ENCODE data around the gene PTPRJ. TPM values are rescaled to one million over a fixed set of nuclear protein-coding genes. Genes with fewer than 3 reads are reported as not detected.
"Not testable (repeated sequence)": the region's sequence is repeated elsewhere in the genome, so short reads cannot be mapped to it uniquely, and the experiment has no call there.

PTPRJ gene
- total RNA-seq, 1 experiment from 2014 or later: 9.2 TPM

GRCh38 chr11:48162885-48163268 is 182.5 kb downstream of the PTPRJ start:
- no peak for DNase-seq
- peaks cover 52% of the 10 kb centered on the region for H3K36me3 ChIP-seq

GRCh38 chr11:48163360-48164100 is 183.2 kb downstream of the PTPRJ start:
- no peak overlapping the region for H3K4me3 ChIP-seq
- H3K36me3 ChIP-seq: peaks cover 48% of the 10 kb centered on the region
- no peaks in the 10 kb centered on the region for H3K9me3 ChIP-seq
- no peak for DNase-seq
- H3K27me3 ChIP-seq: no peaks in the 10 kb centered on the region

More at GRCh38 chr11:48162885-48163268, 182.5 kb downstream of the PTPRJ start:
- Histone ChIP-seq H3K4me3 (no peak overlapping the region), H3K27me3 (no peaks in the 10 kb centered on the region), H3K9me3 (no peaks in the 10 kb centered on the region)

GRCh38 chr11:48164836-48165235 is 184.5 kb downstream of the PTPRJ start:
- Histone ChIP-seq H3K9me3 (no peaks in the 10 kb centered on the region), H3K36me3 (peaks cover 53% of the 10 kb centered on the region)
- DNase-seq: no peak

GRCh38 chr11:48165426-48165825 is 185.1 kb downstream of the PTPRJ start:
- Histone ChIP-seq H3K36me3 (peaks cover 49% of the 10 kb centered on the region), H3K27me3 (no peaks in the 10 kb centered on the region), H3K9me3 (no peaks in the 10 kb centered on the region), H3K4me3 (no peak overlapping the region)
- no peak for DNase-seq

More at GRCh38 chr11:48164836-48165235, 184.5 kb downstream of the PTPRJ start:
- Histone ChIP-seq H3K27me3 (no peaks in the 10 kb centered on the region), H3K4me3 (no peak overlapping the region)

GRCh38 chr11:48167380-48167779 is 187.0 kb downstream of the PTPRJ start:
- Histone ChIP-seq H3K36me3 (peaks cover 45% of the 10 kb centered on the region), H3K4me3 (no peak overlapping the region), H3K9me3 (no peaks in the 10 kb centered on the region), H3K27me3 (no peaks in the 10 kb centered on the region)
- DNase-seq: no peak

GRCh38 chr11:48168815-48169214 is 188.5 kb downstream of the PTPRJ start:
- Histone ChIP-seq H3K4me3 (no peak overlapping the region), H3K27me3 (no peaks in the 10 kb centered on the region), H3K36me3 (peaks cover 33% of the 10 kb centered on the region), H3K9me3 (no peaks in the 10 kb centered on the region)
- DNase-seq: no peak

- Histone ChIP-seq H3K36me3 (peaks cover 29% of the 10 kb centered on the region), H3K4me3 (no peak overlapping the region), H3K9me3 (no peaks in the 10 kb centered on the region), H3K27me3 (no peaks in the 10 kb centered on the region)
- no peak for DNase-seq
Observed at GRCh38 chr11:48169259-48169658, 188.9 kb downstream of the PTPRJ start.

- Histone ChIP-seq H3K27me3 (no peaks in the 10 kb centered on the region), H3K36me3 (peaks cover 27% of the 10 kb centered on the region), H3K9me3 (no peaks in the 10 kb centered on the region), H3K4me3 (no peak overlapping the region)
- no peak for DNase-seq
Observed at GRCh38 chr11:48169717-48170116, 189.4 kb downstream of the PTPRJ start.

- H3K9me3 ChIP-seq: no peaks in the 10 kb centered on the region
- DNase-seq: peak; percentile 57
- H3K36me3 ChIP-seq: peaks cover 19% of the 10 kb centered on the region
- no peaks in the 10 kb centered on the region for H3K27me3 ChIP-seq
- no peak overlapping the region for H3K4me3 ChIP-seq
Observed at GRCh38 chr11:48170241-48171233, 190.2 kb downstream of the PTPRJ start.

- Histone ChIP-seq H3K9me3 (no peaks in the 10 kb centered on the region), H3K36me3 (peaks cover 11% of the 10 kb centered on the region), H3K27me3 (no peaks in the 10 kb centered on the region), H3K4me3 (no peak overlapping the region)
- peak; percentile 40 for DNase-seq
Observed at GRCh38 chr11:48172818-48173609, 192.7 kb downstream of the PTPRJ start.

GRCh38 chr11:48177661-48178060 is 197.3 kb downstream of the PTPRJ start:
- Histone ChIP-seq H3K4me3 (no peak overlapping the region), H3K9me3 (no peaks in the 10 kb centered on the region), H3K36me3 (no peaks in the 10 kb centered on the region; the same call in 1 of the 2 replicates), H3K27me3 (no peaks in the 10 kb centered on the region)
- DNase-seq: no peak

GRCh38 chr11:48180627-48181026 is 200.3 kb downstream of the PTPRJ start:
- no peak for DNase-seq

GRCh38 chr11:48182860-48183526 is 202.6 kb downstream of the PTPRJ start:
- Histone ChIP-seq H3K9me3 (no peaks in the 10 kb centered on the region), H3K4me3 (no peak overlapping the region)
- DNase-seq: no peak

More at GRCh38 chr11:48180627-48181026, 200.3 kb downstream of the PTPRJ start:
- Histone ChIP-seq H3K4me3 (no peak overlapping the region), H3K36me3 (no peaks in the 10 kb centered on the region), H3K9me3 (no peaks in the 10 kb centered on the region), H3K27me3 (no peaks in the 10 kb centered on the region)

GRCh38 chr11:48184452-48184851 is 204.1 kb downstream of the PTPRJ start:
- Histone ChIP-seq H3K4me3 (no peak overlapping the region), H3K36me3 (no peaks in the 10 kb centered on the region), H3K9me3 (no peaks in the 10 kb centered on the region), H3K27me3 (no peaks in the 10 kb centered on the region)
- DNase-seq: no peak

More at GRCh38 chr11:48182860-48183526, 202.6 kb downstream of the PTPRJ start:
- no peaks in the 10 kb centered on the region for H3K27me3 ChIP-seq
- H3K36me3 ChIP-seq: no peaks in the 10 kb centered on the region

- H3K27me3 ChIP-seq, H3K36me3 ChIP-seq, DNase-seq, H3K4me3 ChIP-seq: not testable (repeated sequence)
- H3K9me3 ChIP-seq: peaks cover 11% of the 10 kb centered on the region
Observed at GRCh38 chr11:48190906-48191654, 210.7 kb downstream of the PTPRJ start.
